T-helper 9 cell (primary cell): Measurements from ENCODE around the gene CCDC178.

ENCODE experiments used
- DNase-seq: peaks from one replicate; pipeline ENCODE4 v3.0.0-alpha.2; 2020

The CCDC178 gene

DNA sequence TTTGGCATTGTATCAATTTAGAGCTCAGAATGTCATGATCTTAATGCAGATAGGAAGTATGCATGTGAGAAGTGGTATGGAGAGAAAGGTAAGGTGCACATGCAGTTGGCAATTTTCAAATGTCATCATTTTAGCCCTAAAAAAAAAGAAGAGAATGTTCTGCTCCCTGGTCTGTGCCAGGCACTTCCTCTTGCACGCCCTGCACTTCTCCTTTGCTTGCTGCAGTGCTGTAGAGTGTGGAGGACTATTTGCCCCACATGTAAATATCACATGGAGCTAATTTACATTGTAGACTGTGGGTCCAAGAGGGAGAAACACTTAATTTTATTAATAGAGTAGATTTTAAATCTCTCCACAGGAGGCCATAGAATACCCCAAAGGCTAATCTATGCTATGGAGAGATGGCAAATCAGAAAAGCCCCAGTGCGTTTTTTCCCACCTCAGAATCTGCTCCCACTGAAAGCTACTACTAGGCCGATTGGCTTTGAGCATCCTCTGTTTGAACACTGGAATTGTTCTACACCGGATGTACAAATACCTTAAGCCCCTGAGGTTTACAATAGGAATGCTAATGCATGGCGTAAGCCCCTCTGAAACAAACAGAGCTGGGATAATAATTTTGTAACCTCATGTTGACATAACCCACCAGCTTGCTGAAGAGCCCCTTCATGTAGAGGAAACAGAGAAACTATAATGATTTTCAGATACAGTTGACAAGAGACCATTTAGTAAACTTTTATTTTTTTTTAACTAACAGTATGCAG lies 530.5 kb downstream of the CCDC178 start:
- no peak for DNase-seq

- no peak for DNase-seq
These were observed 532.1 kb downstream of the CCDC178 start for GRCh38 chr18:32908424-32908805.

DNA sequence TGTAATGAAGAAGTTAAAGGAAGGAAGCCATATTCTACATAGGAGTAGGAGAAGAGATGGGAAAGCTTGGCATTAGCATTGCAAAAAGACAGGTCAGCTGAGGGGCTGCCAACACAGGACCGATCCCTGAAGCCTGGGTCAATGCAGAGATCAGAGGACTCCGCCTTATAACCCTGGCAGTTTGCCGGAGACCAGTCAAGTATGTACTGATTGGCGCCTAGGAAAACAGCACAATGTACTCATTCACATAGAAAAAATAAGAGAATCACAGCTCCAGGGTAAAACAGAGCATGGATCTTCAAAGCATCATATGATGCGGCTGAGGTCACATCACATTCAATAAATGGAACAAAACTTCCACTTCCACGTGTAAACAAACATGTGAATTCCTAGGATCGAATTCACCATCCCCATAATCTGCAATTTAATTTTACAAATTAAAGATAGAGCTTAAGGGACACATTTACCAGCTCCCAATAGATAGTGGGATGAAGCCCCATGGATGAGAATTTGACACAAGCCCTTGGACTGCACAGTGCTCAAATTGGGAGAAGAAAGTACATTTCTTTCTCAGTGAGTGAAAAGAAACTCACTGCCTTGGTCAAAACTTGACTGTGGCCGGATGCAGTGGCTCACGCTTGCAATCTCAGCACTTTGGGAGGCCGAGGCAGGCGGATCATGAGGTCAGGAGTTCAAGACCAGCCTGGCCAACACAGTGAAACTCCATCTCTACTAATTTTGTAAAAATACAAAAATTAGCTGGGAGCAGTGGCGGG lies 532.7 kb downstream of the CCDC178 start:
- no peak for DNase-seq

- no peak for DNase-seq
These were observed 533.3 kb downstream of the CCDC178 start for GRCh38 chr18:32907311-32907585.

DNA sequence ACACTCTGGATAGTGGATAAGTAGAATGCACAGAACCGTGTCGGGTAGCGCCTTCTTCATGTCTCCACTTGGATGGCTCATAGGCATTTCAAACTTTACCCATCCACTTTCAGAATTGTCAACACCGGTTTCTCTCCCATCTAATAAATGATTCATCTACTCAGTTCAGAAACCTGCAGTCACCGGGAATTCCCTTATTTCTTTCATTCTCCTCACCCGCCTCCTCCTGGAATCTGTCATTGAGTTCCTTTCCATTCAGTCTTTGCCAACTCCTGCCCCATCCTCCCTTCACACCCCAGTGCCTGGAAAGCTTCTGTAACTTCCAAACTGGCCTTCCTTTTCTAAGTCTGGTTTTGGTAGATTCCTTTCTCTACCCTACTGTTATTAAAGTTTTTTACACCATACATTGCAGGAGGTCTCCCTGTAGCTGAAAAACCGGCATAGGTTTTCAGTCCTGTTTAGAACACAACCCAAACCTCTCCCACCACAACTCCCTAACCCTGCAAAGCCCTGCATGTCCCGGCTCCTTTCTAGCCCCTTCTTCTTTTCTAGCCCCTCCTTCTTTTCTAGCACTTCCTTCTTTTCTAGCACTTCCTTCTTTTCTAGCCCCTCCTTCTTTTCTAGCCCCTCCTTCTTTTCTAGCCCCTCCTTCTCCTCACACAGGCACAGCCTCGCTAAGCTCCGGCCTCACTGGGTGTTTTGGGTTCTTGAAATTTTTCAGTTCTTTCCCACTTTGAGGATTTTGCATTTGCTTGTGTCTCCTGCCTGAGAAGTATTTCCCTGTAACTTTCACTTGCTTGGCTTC lies 533.8 kb downstream of the CCDC178 start:
- no peak for DNase-seq

DNA sequence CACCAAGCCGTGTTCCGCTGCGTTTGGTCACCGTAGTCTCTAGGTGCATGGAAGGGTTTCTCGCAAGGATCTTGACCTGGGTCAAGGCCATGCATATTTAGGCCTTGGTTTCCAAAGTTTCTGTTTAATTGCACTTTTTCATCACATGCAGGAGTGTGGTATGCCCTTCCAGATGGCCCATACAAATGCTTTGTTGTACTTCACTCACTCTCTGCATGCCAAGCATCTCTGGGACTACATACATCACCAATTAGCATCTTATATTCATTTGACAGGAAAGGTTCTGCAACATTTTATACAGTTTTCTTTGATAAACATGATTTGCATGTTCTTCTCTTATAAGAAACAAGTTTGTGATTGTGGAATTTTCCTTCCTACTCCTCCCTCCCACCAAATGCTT lies 534.9 kb downstream of the CCDC178 start:
- no peak for DNase-seq

DNA sequence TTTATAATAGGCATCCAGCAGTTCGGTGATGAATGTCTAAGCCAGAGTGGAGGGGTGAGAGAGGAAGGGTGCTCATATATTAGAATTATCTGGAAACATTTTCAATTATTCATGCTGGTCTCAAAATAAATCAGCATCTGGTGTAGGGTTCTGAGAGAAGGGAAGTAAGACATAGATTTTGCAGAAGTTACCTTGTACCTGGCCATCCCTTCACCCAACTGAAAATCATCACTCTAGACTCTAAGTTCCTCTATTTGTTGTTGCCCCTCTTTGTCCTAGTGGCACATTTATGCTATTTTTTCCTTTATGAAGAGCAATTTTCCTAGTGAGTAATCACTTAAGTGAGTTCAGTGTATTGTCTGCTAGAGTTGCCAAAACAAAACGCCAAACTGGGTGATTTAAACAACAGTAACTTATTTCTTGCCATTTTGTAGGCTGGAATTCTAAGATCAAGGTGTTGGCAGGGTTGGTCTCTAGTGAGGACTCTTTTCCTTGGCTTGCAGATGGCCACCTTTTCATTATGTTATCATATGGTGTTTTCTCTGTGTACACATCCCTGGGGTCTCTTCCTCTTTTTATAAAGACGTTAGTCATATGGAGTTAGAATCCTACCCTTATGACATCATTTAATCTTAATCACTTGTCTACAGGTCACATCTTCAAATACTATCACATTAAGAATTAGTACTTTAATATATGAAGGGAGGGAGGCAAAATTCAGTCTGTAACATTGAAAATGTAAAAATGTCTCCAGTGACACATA lies 537.8 kb downstream of the CCDC178 start:
- no peak for DNase-seq

GRCh38 chr18:32899819-32900218 lies 540.7 kb downstream of the CCDC178 start:
- DNase-seq: no peak

DNA sequence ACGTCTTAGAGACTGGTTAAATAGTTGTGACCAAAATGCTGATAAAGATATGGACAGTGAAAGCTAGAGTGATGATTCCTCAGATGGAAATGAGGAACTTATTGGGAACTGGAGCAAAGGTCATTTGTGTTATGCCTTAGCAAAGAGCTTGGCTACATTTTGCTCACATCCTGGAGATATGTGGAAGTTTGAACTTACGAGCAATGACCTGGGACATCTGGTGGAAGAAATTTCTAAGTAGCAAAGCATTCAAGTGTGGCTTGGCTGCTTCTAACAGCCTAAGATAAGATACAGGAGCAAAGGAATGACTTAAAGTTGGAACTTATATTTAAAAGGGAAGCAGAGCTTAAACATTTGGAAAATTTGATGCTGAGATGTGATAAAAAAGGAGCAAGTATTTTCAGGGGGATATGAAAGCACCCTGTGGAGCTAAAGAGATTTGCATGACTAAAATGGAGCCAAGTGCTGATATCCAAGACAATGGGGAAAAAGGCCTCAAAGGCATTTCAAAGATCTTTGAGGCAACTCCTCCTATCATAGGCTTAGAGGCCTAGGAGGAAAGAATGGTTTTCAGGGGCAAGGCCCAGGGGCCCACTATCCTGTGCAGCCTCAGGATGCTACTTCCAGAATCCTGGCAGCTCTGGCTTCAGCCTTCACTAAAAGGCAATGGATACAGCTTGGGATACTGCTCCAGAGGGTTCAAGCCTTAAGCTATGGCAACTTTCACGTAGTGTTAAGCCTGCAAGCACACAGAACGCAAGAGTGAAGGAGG lies 543.6 kb downstream of the CCDC178 start:
- no peak for DNase-seq

- no peak for DNase-seq
These were observed 546.6 kb downstream of the CCDC178 start for GRCh38 chr18:32893915-32894314.

DNA sequence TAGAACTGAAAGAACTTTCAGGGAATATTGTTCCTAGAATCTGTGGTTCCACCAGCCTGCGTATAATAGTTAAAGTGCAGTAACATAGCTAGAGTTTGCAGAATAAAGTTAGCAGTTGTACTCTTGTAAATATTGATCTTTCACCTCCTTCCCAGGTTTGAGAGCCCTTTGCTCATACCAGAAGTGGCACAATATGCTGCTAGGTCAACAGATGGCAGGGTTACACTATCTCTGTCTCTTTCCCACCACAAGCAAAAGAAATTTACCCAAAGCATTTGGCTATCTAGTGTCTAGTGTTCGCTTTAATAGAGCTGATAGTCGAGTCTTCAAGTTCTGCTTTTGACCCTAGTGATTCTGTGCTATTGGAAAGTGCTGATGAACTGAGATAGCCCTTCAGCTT lies 548.7 kb downstream of the CCDC178 start:
- no peak for DNase-seq

DNA sequence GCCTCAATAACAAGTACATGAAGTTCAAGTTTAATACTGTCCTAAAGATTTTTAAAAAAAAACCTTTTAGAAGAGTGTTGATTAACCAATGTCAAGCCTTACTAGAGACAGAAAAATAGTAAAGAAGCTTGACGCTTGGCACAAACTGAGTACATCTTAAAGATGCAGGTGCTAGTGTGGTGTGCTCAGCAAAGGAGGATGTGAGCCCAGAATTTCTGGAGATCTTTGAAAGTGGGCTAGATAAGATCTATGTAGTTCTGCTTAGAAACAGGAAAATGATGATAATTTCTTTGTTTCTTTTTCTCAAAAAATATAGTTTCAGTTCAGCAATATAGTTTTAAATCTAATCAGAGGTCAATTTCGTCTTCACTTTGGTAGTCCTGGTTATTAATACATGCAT lies 549.4 kb downstream of the CCDC178 start:
- DNase-seq: no peak

GRCh38 chr18:32889615-32890593 lies 550.6 kb downstream of the CCDC178 start:
- no peak for DNase-seq

GRCh38 chr18:32888306-32888705 lies 552.2 kb downstream of the CCDC178 start:
- DNase-seq: no peak
